GM12878 (cell line): Measurements from ENCODE around the gene SHF. TPM values are rescaled to one million over a fixed set of nuclear protein-coding genes. Genes with fewer than 3 reads are reported as not detected.

Experiments used
- ATF7 ChIP-seq: fragments of 450-650 bp; IDR thresholded peaks from 2 replicates; pipeline ENCODE4 v1.6.1; 2016; ENCODE audit warnings: low read depth, mild to moderate bottlenecking
- CREB1 ChIP-seq: IDR thresholded peaks from 2 replicates; pipeline ENCODE4 v1.6.1; 2012; ENCODE audit warnings: low read depth, mild to moderate bottlenecking, inconsistent platforms
- MLLT1 ChIP-seq: fragments of 450-650 bp; IDR thresholded peaks from 2 replicates; pipeline ENCODE4 v1.6.1; 2016; ENCODE audit warnings: mild to moderate bottlenecking
- SIN3A ChIP-seq: IDR thresholded peaks from 2 replicates; pipeline ENCODE4 v1.6.1; 2012; ENCODE audit warnings: low read depth, low read length, improper control_type of control experiment
- SMAD1 ChIP-seq: fragments of 450-650 bp; IDR thresholded peaks from 2 replicates; pipeline ENCODE4 v1.6.1; 2018; ENCODE audit warnings: mild to moderate bottlenecking, low read depth; ENCODE audit not compliant: partially characterized antibody
- SRF ChIP-seq, 2 experiments: IDR thresholded peaks; 2 replicates each; pipeline ENCODE4 v1.6.1; 2011; ENCODE audit warnings: low read depth in 2 of 2, low read length in 2 of 2, mild to moderate bottlenecking in 1 of 2, moderate library complexity in 1 of 2
- SUPT20H ChIP-seq: IDR thresholded peaks from 2 replicates; pipeline ENCODE4 v1.6.1; 2011; ENCODE audit warnings: low read depth, mild to moderate bottlenecking, low read length, moderate library complexity, borderline replicate concordance; ENCODE audit not compliant: control insufficient read depth
- polyA plus RNA-seq, 11 experiments: library from polyadenylated mRNA; depleted of rRNA in 4 of 11; unstranded in 6 of 11; stranded (reverse) in 5 of 11; fragments of >200 nt; fragmentation: Nextera tagmentation in 4 of 11; fragmentation: Illumina TruSeq in 1 of 11; extraction: Ambion mirVana in 4 of 11; extraction: Trizol in 1 of 11; gene quantifications; 1 replicate in 1 of 11; 2 replicates in 10 of 11; pipeline versions ENCODE4 v1.2.1 to v1.2.3, GENCODE V29; 2011 to 2016; ENCODE audit warnings: inconsistent platforms in 2 of 11, missing spikeins in 2 of 11, low read depth in 1 of 11
- total RNA-seq, 4 experiments: library from RNA; depleted of rRNA in 3 of 4; stranded (reverse); fragments of >200 nt in 3 of 4; fragmentation: Illumina TruSeq in 1 of 4; extraction: Trizol in 1 of 4; gene quantifications; 2 replicates each; pipeline versions ENCODE4 v1.2.1 to v1.2.3, GENCODE V29; 2013 to 2021
- TF ChIP-seq, protein P1 (sequence below): IDR thresholded peaks from 2 replicates; pipeline ENCODE4 v1.6.1; 2011; ENCODE audit warnings: mild to moderate bottlenecking, low read depth, low read length, moderate library complexity; ENCODE audit not compliant: insufficient replicate concordance

SHF gene
- total and polyA plus RNA-seq, 10 of the 15 experiments (the other 5 are each of a cell fraction or from before 2014, with no cell fraction given) = 0.04 to 5.7 (median 1.0) TPM; not detected in 1

GRCh38 chr15:45128971-45129639 lies 58.7 kb downstream of the SHF start (continued):
- TF ChIP-seq MLLT1 (no peak), SUPT20H (no peak), SRF (IDR thresholded peaks at IDR 0.05; ENCODE audit: low read depth in 2 of 2, low read length in 2 of 2) (no peak), SMAD1 (no peak), SIN3A (no peak), CREB1 (no peak), ATF7 (no peak)
- TF ChIP-seq, protein P1, sequence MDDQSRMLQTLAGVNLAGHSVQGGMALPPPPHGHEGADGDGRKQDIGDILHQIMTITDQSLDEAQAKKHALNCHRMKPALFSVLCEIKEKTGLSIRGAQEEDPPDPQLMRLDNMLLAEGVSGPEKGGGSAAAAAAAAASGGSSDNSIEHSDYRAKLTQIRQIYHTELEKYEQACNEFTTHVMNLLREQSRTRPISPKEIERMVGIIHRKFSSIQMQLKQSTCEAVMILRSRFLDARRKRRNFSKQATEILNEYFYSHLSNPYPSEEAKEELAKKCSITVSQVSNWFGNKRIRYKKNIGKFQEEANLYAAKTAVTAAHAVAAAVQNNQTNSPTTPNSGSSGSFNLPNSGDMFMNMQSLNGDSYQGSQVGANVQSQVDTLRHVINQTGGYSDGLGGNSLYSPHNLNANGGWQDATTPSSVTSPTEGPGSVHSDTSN = no peak
